Dedifferentiated amniotic fluid mesenchymal stem cell (primary cell): ENCODE measurements around the gene CDC42EP3.

Experiments used
- DNase-seq: peaks from one replicate; pipeline ENCODE4 v3.0.0-alpha.2; 2016; ENCODE audit errors: extremely low spot score

The CDC42EP3 gene

DNA sequence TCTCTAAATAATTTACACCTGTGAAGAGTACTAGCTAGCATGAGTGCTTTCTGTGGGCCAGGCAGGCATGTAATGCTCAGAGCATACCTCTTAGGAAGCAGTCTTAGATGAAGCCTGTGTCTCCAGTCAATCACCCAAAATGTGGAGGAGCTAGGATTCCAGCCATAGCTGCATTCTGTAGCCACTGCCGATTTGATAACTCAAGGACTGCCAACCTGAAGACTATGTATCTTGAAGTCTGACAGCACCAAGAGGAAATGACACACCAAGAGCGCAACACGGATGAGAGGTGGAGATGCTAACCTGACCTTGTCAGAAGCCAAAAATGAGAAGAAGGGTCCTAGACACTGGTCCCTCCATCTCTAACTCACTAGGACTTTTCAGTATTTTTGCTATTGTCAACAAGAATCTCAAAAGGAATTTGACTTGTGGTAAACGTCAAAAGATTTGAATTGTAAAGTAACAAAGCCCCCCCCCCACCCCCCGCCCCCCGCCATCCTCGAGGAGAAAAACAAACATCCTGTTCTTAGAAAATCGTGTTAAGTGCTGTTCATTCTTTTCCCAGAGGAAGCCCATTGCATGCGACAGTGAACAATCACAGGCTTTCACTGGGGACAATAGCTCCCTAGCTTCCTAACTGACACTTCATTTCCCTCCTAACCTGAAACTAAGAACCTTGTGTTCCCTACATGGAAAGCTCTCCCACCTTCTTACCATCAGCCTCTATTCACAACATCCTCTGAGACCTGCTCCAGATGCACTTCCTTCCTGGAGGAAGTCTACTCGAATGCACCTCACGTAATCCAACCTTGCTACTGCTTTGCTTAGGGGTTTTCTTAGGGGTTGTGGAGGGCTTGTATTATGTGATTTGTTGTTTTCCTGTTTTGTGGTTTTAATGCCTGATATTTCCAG is 14.7 kb downstream of the CDC42EP3 start:
- DNase-seq, result no peak

DNA sequence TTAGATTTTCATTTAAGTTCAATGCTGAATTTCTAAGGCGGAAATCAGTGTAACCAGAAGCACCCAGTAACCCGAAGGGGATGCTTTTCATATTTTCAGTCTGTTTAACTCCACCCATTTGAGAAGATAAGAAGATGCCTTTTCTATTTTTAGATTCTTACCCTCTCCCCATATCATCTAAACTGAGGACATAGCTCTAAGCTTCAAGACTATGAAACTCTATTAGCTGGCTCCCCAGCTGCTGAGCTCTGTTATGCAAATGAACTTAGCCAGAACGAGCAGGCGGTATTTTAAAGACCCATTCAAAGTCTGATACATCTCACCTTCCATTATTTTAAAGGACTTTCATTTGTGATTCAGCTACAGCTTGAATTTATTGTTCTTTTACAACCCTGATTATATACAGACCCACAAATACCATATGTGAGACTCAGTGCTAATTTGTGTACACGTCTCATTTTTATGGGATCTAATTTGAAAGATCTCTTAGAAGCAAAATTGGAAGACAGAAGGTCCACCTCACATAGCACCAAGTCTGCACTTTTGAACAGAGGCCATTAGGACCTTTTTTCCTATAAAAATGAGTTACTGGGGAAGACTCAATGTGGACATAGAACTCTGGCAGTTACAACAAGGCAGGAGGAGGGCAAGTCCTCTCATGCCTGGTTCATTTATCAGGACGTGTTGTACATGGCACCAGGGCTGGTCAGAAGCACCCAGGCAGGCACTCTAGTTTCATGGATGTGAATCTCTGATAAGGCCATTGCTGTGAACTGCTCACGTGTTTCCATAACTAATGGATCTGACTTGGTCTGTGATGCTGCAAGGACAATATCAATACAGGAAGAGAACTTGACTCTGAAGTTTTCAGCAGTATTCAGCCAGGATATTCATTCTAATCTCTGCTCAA is 16.3 kb downstream of the CDC42EP3 start:
- no peak for DNase-seq

GRCh38 chr2:37654419-37654818 is 17.0 kb downstream of the CDC42EP3 start:
- DNase-seq, result no peak

DNA sequence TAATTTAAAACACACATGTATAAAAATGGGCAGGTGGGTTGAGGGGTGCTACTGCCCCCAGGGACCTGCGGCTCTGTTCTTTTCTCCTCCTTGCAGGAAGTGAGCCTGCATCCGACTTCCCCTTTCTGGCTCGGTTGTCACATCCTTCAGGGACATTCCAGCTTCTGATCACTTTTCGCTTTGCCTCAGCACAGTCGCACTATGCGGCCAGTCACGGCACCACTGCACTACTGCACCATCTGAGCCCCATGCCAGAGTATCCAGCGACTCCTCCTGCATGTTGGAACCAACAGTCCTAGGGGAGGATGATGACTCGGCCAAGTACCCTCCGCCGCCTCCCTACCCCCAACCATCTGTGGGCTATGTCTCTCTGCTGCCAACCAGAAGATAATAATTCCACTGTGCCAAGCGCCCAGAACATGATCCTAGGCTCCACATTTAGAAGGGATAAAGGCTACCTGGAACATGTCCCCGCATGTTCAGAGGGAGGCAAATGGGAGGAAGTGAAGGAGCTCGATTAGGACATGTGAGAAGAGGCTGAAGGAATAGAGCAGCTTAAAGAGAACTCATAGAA is 17.6 kb downstream of the CDC42EP3 start:
- DNase-seq, result no peak

DNA sequence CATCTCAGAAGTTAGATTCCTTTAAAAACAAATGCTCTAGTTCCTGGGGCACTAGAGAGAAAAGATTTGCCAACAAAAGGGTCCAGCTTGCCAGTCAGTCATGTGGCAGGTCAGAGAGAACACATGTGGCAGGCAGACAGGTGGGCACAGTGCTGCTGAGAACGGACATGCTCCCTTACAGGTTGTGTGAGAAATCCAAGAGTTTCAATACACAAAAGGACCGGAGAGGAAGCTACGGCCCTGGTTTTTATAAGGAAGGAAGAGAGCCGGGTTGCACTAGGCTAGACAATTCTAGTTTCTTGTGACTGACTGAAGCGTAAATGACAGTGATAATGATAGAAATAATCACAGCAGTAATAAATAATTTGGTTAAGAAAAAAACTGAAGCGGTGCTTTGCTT is 18.3 kb downstream of the CDC42EP3 start:
- no peak for DNase-seq

- no peak for DNase-seq
Measured at GRCh38 chr2:37652199-37652640, 19.2 kb downstream of the CDC42EP3 start.

DNA sequence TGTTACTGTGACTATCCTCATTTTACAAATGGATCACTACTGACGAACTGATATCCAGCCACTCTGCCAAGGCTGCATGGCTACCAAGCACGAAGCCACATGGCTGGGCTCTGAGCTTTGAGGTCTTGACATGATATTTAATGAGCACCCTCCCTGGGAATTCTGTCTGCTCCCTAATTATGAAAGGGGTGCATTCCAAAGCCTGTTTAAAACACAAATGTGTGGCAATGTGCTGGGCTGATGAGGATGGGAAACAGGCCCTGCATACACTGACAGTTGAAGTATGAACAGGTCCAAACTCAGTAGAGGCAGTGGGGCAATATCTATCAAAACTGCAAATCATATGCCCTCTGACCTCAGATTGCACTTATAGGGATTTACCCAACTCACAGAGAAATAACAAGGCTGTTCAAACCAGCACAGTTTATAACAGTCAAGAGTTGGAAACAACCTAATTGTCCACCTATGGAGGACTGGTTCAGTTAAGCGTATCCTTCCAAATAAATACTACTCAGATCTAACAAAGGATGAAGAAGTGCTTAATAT is 20.8 kb downstream of the CDC42EP3 start:
- DNase-seq, result no peak

DNA sequence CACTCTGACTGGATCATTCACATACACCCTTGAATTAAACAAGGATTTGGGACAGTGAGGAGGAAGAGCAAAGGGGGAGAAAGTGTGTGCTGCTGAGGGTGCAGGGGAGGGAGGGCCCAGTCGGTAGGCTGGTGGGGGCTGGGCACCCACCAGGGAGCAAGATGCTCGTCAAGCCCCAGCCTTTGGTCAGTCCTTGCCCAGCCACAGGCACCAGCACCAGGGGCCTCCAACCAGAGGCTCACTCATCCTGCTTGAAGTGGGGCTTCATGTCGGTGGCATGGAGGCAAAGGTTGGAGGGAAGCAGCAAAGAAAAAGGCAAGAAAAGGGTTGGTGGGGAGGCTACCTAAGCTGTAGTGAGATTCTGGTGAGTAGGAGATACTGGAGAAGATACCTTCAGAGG is 21.9 kb downstream of the CDC42EP3 start:
- DNase-seq, result no peak

GRCh38 chr2:37648331-37649011 is 23.0 kb downstream of the CDC42EP3 start:
- DNase-seq, result no peak

GRCh38 chr2:37647971-37648330 is 23.5 kb downstream of the CDC42EP3 start:
- no peak for DNase-seq

DNA sequence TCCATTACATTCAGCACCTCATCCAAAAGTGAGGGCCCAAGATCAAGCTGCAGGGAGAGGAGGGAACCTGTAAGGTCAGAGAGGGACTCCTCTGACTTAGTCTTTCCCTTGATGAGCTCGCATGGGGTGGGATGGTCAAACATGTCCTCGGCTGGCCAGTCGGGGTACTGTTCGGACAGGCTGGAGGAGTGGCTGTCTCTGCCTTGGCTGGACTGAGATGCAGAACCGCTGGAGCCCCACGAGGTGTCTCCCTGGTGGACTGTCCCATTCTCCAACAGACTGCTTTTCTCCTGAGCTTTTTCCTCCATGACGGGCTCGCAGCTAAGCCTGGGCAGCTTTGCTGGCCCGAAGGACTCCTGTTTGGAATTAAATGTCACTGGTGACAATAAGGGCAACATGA is 25.6 kb downstream of the CDC42EP3 start:
- no peak for DNase-seq

GRCh38 chr2:37645362-37645761 is 26.1 kb downstream of the CDC42EP3 start:
- DNase-seq, result no peak

GRCh38 chr2:37644191-37644590 is 27.3 kb downstream of the CDC42EP3 start:
- DNase-seq, result no peak

DNA sequence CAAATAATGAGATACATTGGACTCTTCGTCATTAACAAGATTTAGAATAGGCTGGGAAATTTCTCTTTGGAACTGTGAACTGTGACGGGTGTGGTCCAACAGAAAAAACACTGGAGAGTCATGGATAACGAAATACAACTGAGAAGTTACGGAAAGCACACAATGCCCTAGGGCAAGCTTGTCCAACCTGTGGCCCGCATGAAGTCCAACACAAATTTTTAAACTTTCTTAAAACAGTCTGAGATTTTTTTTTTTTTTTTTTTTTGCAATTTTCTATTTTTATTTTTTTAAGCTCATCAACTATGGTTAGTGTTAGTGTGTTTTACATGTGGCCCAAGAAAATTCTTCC is 27.7 kb downstream of the CDC42EP3 start:
- no peak for DNase-seq

DNA sequence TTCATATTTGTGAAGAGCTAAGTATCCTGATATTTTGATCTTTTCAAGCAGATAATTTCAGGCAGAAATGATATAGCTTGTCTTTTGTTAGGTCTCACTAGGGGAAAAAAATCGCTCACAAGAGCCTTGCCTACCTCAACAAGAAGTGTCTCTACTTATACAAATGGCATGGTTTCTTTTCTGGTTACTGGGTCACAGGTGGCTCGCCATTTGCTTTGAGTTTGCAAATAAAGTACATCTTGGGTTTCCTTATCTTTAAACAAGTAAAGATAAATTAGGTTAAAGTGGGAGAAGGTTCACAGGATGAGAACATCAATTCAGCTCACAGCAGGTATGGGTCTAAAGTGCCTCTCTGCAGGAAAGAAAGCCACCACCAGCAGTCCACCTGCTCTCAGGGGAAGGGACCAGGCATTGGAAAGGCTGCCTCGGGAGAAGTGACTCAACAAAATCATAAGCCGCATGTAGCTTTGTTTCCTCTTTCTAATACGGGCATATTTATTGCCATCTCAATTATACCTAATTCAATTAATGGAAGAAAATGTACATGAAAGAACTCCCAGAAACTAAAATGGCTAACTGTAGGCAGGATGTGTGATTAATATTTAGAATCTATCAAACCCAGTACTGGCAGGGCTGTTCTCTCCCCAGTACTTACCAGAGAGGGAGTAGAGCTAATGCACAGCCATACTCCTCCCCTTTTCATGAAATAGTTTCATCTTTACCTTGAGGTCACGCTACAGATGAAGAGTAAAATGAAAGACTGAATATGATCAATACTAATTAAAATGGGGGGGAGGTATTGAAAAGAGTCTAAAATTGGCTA is 28.3 kb downstream of the CDC42EP3 start:
- no peak for DNase-seq

- no peak for DNase-seq
Measured at GRCh38 chr2:37641582-37642171, 29.8 kb downstream of the CDC42EP3 start.

DNA sequence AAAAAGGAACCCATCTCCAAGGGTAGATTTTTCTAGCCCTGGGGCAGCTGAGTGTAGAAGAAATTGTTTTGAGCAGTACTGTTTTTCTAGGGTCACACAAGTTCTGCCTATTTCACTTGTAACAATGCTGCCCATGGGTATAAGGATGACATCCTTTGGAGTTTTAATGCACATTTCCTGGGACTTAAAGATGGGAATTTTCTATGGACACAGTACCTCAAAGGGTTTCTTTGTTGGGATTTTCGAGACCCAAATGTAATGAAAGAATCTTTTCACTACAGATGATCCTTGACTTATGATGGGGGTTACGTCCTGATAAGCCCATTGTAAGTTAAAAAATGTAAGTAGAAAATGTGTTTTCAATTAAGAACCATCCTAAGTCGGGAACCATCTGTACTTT is 31.8 kb downstream of the CDC42EP3 start:
- DNase-seq, result no peak

- DNase-seq, result no peak
Measured at GRCh38 chr2:37638973-37639372, 32.5 kb downstream of the CDC42EP3 start.

GRCh38 chr2:37637985-37638384 is 33.5 kb downstream of the CDC42EP3 start:
- DNase-seq, result no peak

DNA sequence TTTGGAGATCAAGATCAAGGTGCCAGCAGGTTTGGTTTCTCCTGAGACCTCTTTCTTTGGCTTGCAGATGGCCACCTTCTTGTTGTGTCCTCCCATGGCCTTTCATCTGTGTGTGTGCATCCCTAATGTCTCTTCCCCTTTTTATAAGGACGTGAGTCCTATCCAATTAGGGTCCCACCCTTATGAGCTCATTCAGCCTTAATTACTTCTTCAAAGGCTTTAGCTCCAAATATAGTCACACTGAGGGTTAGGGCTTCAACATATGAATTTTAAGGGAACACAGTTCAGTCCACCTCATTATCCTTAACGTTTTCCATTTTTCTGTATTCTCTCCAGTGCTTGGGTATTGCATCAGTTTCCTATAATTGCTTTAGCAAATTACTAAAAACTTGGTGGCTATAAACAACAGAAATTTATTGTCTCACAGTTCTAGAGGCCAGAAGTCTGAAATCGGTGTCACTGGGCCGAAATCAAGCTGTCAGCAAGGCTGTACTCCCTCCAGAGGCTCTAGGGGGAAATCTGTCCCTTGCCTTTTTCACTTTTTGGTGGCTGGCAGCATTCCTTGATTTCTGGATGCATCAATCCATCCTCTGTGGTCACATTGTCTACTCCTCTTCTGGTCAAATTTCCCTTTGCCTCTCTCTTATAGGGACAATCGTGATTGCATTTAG is 34.1 kb downstream of the CDC42EP3 start:
- no peak for DNase-seq
